Natural killer cell (primary cell): ENCODE results near the gene SNRPA. TPM values are rescaled to one million over a fixed set of nuclear protein-coding genes. Genes with fewer than 3 reads are reported as not detected.

Source experiments
- ATAC-seq, 3 donors: fragments of 150-1000 bp in 2 of 3; fragments of 200-7000 bp in 1 of 3; cut with Tn5 transposase; 1 replicate in 1 of 3; 2 replicates in 2 of 3; pipeline ENCODE4 v1.10.0; 2021; ENCODE audit warnings: mild to moderate bottlenecking in 2 of 3, moderate library complexity in 2 of 3
- DNase-seq, 2 donors: peaks; one replicate each; pipeline versions ENCODE4 v3.0.0 to v3.0.0-alpha.2; 2013 to 2021; ENCODE audit warnings: mixed read lengths in 1 of 2
- H3K27ac ChIP-seq: one replicate; pipeline ENCODE4 v1.5.1; 2013; ENCODE audit warnings: mild to moderate bottlenecking, low read length
- H3K27me3 ChIP-seq: one replicate; pipeline ENCODE4 v1.6.1; 2013; ENCODE audit warnings: low read length; ENCODE audit not compliant: control insufficient read depth, insufficient read depth
- H3K36me3 ChIP-seq: one replicate; pipeline ENCODE4 v1.6.1; 2013; ENCODE audit warnings: low read length; ENCODE audit not compliant: control insufficient read depth, insufficient read depth
- H3K4me1 ChIP-seq: one replicate; pipeline ENCODE4 v1.6.1; 2013; ENCODE audit warnings: low read length; ENCODE audit not compliant: control insufficient read depth, insufficient read depth
- H3K4me3 ChIP-seq: one replicate; pipeline ENCODE4 v1.5.1; 2013; ENCODE audit warnings: low read length
- H3K9me3 ChIP-seq: one replicate; pipeline ENCODE4 v1.6.1; 2013; ENCODE audit warnings: low read length; ENCODE audit not compliant: control insufficient read depth, insufficient read depth
- H3K27ac Mint-ChIP-seq, 2 donors: one replicate each; pipeline ENCODE4 v1.8.0; 2022; ENCODE audit warnings: mild to moderate bottlenecking in 2 of 2, mixed read lengths in 2 of 2, moderate library complexity in 1 of 2
- H3K27me3 Mint-ChIP-seq, 2 donors: one replicate each; pipeline ENCODE4 v1.8.0; 2022; ENCODE audit warnings: low read depth in 2 of 2, mixed read lengths in 2 of 2
- H3K36me3 Mint-ChIP-seq: one replicate; pipeline ENCODE4 v1.8.0; 2022; ENCODE audit warnings: mixed read lengths
- H3K4me1 Mint-ChIP-seq, 2 donors: one replicate each; pipeline ENCODE4 v1.8.0; 2022; ENCODE audit warnings: mixed read lengths in 2 of 2
- H3K4me3 Mint-ChIP-seq: one replicate; pipeline ENCODE4 v1.8.0; 2022; ENCODE audit warnings: mild to moderate bottlenecking, moderate library complexity, mixed read lengths
- H3K9me3 Mint-ChIP-seq, 2 donors: one replicate each; pipeline ENCODE4 v1.8.0; 2022; ENCODE audit warnings: mixed read lengths in 2 of 2
- CTCF ChIP-seq: fragments of 200-600 bp; IDR thresholded peaks from one replicate; pipeline ENCODE4 v1.8.0; 2022; ENCODE audit warnings: antibody characterized with exemption
- WGBS: methylation state at CpG from one replicate; pipeline ENCODE4 v1.1.7; 2013; ENCODE audit warnings: missing lambda C conversion rate; ENCODE audit not compliant: insufficient coverage; 5-methylcytosine and 5-hydroxymethylcytosine counted together
- intact Hi-C: fragments of 100-400 bp; cut with micrococcal nuclease; formaldehyde crosslinking; loops from one replicate; pipeline ENCODE4 v1.14.2; 2022
- total RNA-seq, 4 donors: library from RNA; stranded (reverse); fragments of 120-200 nt in 1 of 4; gene quantifications; one replicate each; pipeline versions ENCODE4 v1.2.3 to v1.2.4, GENCODE V29; 2013 to 2022

SNRPA gene
- total RNA-seq, 3 donors from 2014 or later (not counting 1 experiment from before 2014, with no cell fraction given), result 56.2 to 65.9 (median 60.9) TPM

- peaks cover 22 to 30% of the 10 kb centered on the region in 2 donors for H3K4me1 Mint-ChIP-seq
- ATAC-seq (peak in 1 of 3 donors; percentile 12), DNase-seq (no peak)
- H3K27ac Mint-ChIP-seq, result peak overlapping the region; percentile 82 to 84
- H3K27ac ChIP-seq, result peak overlapping the region; percentile 66
- H3K27me3 ChIP-seq, result no peaks in the 10 kb centered on the region
- no peak overlapping the region for H3K4me3 ChIP-seq
- TF ChIP-seq CTCF, result no peak
- WGBS, result 56% methylated on average over 3 of the region's 3 CpGs
- H3K36me3 ChIP-seq, result peaks cover 9% of the 10 kb centered on the region
- H3K4me3 Mint-ChIP-seq, result peak overlapping the region; percentile 64
- no peaks in the 10 kb centered on the region for H3K9me3 ChIP-seq
- H3K36me3 Mint-ChIP-seq, result no peaks in the 10 kb centered on the region
- no peaks in the 10 kb centered on the region for H3K9me3 Mint-ChIP-seq
- intact Hi-C loops, result no loop called here
- H3K4me1 ChIP-seq, result peaks cover 22% of the 10 kb centered on the region
- no peaks in the 10 kb centered on the region for H3K27me3 Mint-ChIP-seq
Measured at GRCh38 chr19:40791996-40792395, 41.0 kb downstream of the SNRPA start.

- peaks cover 9% of the 10 kb centered on the region for H3K36me3 ChIP-seq
- no peaks in the 10 kb centered on the region for H3K9me3 ChIP-seq
- 95% methylated on average over 14 of the region's 14 CpGs for WGBS
- intact Hi-C loops, result no loop called here
- DNase-seq, result peak in 1 of 2 donors; percentile 22
- ATAC-seq, result no peak
- H3K27ac ChIP-seq, result peak overlapping the region; percentile 91
- H3K27ac Mint-ChIP-seq, result peak overlapping the region; percentile 100
- no peak overlapping the region for H3K4me3 ChIP-seq
- H3K27me3 ChIP-seq, result no peaks in the 10 kb centered on the region
- H3K4me1 Mint-ChIP-seq, result peaks cover 43 to 52% of the 10 kb centered on the region in 2 donors
- H3K4me3 Mint-ChIP-seq, result peak overlapping the region; percentile 99
- TF ChIP-seq CTCF, result no peak
- H3K36me3 Mint-ChIP-seq, result no peaks in the 10 kb centered on the region
- no peaks in the 10 kb centered on the region for H3K27me3 Mint-ChIP-seq
- peaks cover 50% of the 10 kb centered on the region for H3K4me1 ChIP-seq
- H3K9me3 Mint-ChIP-seq, result no peaks in the 10 kb centered on the region
Measured at GRCh38 chr19:40797166-40797962, 46.4 kb downstream of the SNRPA start.

GRCh38 chr19:40797963-40798682 is 47.1 kb downstream of the SNRPA start:
- Mint-ChIP-seq H3K4me3 (peak overlapping the region; percentile 99), H3K36me3 (no peaks in the 10 kb centered on the region), H3K27ac (peak overlapping the region; percentile 100), H3K9me3 (no peaks in the 10 kb centered on the region), H3K27me3 (no peaks in the 10 kb centered on the region), H3K4me1 (peaks cover 43 to 52% of the 10 kb centered on the region in 2 donors)
- Histone ChIP-seq H3K4me1 (peaks cover 51% of the 10 kb centered on the region), H3K27ac (peak overlapping the region; percentile 91), H3K27me3 (no peaks in the 10 kb centered on the region), H3K4me3 (peak overlapping the region; percentile 55), H3K9me3 (no peaks in the 10 kb centered on the region), H3K36me3 (peaks cover 12% of the 10 kb centered on the region)
- DNase-seq, result peak; percentile 63 to 87
- peak; percentile 35 to 58 (median 37) for ATAC-seq
- intact Hi-C loops, result loop anchor here (1.0 to 2.0 kb wide), 4 partner anchors 21 to 81 kb away; partner anchors contain the start of genes ACTMAP, COQ8B and ITPKC
- peak; percentile 47 for TF ChIP-seq CTCF
- 3% methylated on average over 26 of the region's 28 CpGs for WGBS
